Stimulated activated CD8-positive, alpha-beta memory T cell treated with anti-CD3 and anti-CD28 coated beads, Interleukin-15, amount 100 ng/mL, for 48 hours (primary cell): ENCODE results near the gene AKT1S1.
"Not testable (repeated sequence)": the region's sequence is repeated elsewhere in the genome, so short reads cannot be mapped to it uniquely, and the experiment has no call there.

ENCODE experiments used
- DNase-seq, 2 donors: peaks; one replicate each; pipeline ENCODE4 v3.0.0-alpha.2; 2020; ENCODE audit warnings: low read depth in 2 of 2

Gene AKT1S1

DNA sequence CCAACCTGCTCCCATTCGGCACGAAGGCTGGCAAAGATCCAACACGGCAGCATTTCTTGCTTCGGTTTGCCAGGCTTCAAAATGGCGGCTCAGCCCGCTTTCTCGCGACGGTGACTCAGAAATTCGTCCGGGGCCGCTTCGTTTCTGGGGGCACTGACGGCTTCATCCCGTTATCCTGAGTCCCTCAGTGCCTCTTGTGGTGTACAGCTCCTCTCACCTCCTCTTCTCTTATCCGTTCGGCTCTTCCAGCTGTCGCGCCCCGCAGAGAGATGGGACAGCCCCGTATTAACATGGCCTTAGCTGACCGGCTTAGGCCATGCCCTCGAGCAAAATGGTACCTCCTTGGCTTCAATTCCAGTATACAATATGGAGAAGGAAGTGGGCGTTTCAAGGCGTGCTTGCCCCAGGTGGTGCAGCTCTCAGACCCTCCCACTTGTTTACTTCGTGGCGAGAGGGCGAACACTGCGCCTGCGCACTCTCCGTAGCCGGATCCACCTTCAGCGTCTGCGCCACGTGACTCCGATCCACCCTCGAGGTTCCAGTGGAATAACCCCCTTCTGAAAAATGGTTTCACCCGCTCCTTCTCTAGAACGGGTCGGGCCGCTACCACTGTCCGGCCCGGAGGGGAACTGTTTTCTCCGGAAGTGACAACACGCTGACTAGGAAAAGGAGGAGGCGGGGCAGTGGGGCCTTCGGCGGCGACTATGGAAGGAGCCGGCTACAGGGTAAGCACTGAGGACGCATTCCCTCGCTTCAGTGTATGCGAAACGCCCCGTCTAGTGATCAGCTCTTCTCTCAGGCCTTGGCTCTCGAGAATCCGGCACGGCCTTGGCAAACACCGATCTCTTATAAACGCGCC is at the start of gene AKT1S1, which contains the start of gene TBC1D17:
Gene AKT1S1 (minus strand): TSS at position 336 of the 859 bp plus-strand sequence. CDS start 4,060 bp downstream, outside the sequence.
Gene TBC1D17 (plus strand): TSS at position 683 of the 859 bp plus-strand sequence. CDS start 22 bp downstream, at position 705.
- DNase-seq: peak; percentile 97

DNA sequence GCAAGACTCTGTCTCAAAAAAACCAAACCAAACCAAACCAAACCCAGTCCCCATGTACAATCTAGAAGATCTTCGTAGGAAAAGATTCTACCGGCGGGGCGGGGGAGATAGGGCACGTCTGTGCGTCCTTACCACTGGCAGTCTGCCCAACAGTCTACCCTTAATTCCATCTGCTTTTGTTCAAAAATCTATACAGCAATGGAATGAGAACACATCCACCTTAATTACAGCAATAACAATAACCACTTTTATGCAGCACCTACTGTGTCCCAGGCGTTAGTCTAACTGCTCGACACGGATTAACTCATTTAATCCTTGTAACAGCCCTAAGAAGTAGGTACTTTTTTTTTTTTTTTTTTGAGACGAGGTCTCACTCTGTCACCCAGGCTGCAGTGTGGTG is 49.4 kb upstream of the AKT1S1 start:
- DNase-seq: no peak

- DNase-seq: no peak
These were observed 48.3 kb upstream of the AKT1S1 start for GRCh38 chr19:49925486-49925885.

DNA sequence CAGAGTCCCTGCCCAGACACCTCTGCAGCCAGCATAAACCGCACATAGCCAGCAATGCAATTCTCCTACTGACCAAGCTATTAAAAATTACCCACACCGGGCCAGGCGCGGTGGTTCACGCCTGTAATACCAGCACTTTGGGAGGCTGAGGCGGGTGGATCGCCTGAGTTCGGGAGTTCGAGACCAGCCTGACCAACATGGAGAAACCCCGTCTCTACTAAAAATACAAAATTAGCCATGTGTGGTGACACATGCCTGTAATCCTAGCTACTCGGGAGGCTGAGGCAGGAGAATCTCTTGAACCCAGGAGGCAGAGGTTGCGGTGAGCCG is 47.7 kb upstream of the AKT1S1 start:
- DNase-seq: not testable (repeated sequence)

GRCh38 chr19:49924004-49924880 is 47.1 kb upstream of the AKT1S1 start:
- DNase-seq: no peak

- no peak for DNase-seq
These were observed 46.2 kb upstream of the AKT1S1 start for GRCh38 chr19:49923055-49924003.

DNA sequence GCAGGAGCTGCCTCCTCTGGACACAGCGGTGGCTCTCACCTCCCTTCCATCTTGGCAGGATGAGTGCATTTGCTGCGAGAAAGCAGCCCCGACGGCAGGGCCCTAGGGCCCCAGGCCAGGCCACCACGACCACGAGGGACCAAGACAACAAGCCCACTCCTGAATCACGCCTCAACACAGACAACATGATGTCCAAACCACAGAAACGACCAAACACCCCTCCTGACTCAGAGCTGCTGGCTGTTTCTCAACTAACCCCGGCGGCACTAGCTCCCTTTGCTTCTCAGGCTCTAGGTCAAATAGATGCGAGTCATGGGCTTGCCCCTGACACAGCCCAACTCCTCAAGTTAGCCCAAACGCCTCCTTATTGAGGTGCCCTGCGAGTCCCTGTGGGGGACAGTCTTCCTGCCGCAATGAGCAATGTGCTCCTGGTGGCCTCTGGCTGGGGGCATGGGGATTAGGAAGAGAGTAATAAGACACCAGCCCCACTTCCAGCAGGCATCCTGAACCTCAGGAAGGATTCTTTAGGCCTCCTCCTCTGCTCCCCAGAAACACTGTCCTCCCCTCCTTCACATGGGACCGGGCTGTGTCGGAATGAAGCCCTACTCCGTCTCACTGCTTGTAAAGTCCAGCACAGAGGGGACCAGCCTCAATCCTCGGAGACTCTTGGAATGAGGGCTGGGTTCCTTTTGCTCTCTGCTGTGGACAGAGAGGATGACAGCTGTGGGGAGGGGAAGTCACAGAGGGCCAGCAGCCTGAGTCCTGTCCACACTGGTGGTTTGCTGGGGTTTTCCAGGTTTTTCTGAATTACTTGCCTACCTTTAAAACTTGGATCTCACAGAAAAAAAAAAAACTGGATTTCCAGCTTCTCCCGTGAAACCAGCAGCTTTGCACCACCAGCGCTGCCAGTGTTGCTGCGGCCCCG is 45.0 kb upstream of the AKT1S1 start:
- peak in 1 of 2 donors; percentile 33 for DNase-seq

- no peak for DNase-seq
These were observed 43.6 kb upstream of the AKT1S1 start for GRCh38 chr19:49920624-49921363.

- DNase-seq: no peak
These were observed 40.9 kb upstream of the AKT1S1 start for GRCh38 chr19:49918089-49918488.

DNA sequence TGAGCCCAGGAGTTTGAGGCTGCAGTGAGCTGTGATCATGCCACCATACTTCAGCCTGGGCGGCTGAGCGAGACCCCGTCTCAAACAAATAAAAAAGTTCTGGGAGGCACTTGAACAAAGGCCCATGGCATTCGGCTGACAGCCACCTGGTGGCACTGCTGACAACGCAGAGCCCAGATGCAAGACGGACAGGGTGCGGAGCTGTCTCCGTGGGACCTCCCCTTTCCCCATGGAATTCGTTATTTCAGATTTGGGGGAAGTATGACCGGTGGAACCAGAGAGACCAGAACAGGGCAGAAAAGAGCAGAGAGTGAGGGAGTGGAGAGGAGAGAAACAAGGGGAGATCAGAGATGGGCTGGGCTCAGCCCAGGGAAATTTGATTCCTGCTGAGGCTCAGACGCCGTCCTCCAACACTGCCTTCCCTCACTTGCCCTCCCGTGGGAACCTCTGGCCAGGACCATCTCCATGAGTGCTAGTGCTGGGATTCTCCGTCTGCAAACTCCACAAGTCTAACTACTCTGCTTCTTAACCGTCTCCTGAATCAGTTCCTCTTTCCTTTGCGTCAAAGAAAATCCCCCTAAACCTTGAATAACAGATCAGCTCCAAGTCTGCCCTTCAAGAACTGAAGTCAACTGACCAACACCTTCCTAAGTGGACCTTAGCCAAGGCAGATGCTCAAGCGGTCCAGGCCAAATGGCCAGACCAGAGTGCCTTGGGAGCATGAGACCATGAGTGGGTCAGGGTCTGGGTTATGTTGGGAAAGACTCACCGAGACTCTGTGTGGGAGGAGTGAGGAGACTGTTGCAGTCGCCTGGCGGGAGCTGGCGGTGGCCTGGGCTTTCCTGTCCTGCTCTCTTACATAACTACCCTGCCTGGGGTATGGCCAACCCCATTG is 39.9 kb upstream of the AKT1S1 start:
- DNase-seq: no peak

GRCh38 chr19:49915271-49915670 is 38.1 kb upstream of the AKT1S1 start:
- no peak for DNase-seq

- DNase-seq: no peak
These were observed 36.6 kb upstream of the AKT1S1 start for GRCh38 chr19:49913720-49914119.

DNA sequence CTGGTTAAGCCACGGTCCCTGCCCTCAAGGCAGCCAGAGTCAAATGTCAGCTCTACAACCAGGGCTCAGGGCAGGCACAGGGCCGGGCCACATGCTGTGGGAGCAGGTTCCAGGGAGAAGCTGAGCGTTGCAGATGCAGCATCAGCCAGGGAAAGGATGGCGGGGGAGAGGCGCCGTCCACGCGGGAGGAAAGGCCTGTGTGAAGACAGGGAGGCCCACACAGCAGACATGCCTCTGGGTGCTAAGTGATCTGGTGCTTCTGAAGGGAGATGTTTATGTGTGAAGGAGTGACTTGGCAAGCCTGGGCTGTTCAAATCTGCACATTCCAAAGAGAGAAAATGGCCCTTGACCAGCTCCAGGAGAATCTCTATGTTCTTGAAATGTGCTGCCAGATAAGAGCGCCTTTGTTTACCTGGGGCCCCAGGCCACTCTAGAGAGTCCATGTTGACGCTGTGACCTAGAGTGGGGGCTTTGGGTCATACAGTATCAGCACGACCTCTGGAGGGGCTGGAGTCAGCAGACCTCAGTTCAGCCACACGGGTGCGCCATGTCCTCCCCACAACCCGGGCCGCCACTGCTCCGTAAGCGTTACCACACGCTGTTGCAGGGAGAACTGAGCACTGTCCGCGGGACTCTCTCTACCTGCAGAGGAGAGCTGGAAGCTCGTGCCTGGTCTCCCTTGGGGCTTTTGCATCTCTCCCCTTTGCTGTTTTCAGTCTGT is 36.0 kb upstream of the AKT1S1 start:
- no peak for DNase-seq

- DNase-seq: no peak
These were observed 34.4 kb upstream of the AKT1S1 start for GRCh38 chr19:49911381-49912145.

- no peak for DNase-seq
These were observed 33.0 kb upstream of the AKT1S1 start for GRCh38 chr19:49910179-49910578.

GRCh38 chr19:49908480-49909420 is 31.6 kb upstream of the AKT1S1 start:
- DNase-seq: no peak
